ENCODE results near the gene CELF2. TPM values are rescaled to one million over a fixed set of nuclear protein-coding genes. Genes with fewer than 3 reads are reported as not detected.
"Not testable (repeated sequence)": the region's sequence is repeated elsewhere in the genome, so short reads cannot be mapped to it uniquely, and the experiment has no call there.

The CELF2 gene
- total RNA-seq, 2 donors from 2014 or later, result 116 to 124 TPM

- Mint-ChIP-seq H3K9me3 (peaks cover 6 to 11% of the 10 kb centered on the region in 2 donors), H3K27ac (no peak overlapping the region), H3K27me3 (ENCODE audit: low read depth) (peaks cover 45% of the 10 kb centered on the region), H3K4me1 (ENCODE audit: low read depth) (no peaks in the 10 kb centered on the region), H3K4me3 (no peak overlapping the region), H3K36me3 (ENCODE audit: insufficient read depth in 2 of 2) (peaks cover 5 to 12% of the 10 kb centered on the region in 2 donors)
- ATAC-seq (replicated peaks in 1 of 2) (no peak), DNase-seq (no peak)
Observed at GRCh38 chr10:10992961-10993714, 24.5 kb upstream of the CELF2 start.

- DNase-seq, result no peak
- Mint-ChIP-seq H3K27me3 (ENCODE audit: low read depth) (peaks cover 44% of the 10 kb centered on the region), H3K4me1 (ENCODE audit: low read depth) (no peaks in the 10 kb centered on the region), H3K9me3 (peaks cover 6 to 12% of the 10 kb centered on the region in 2 donors), H3K27ac (no peak overlapping the region), H3K4me3 (no peak overlapping the region), H3K36me3 (ENCODE audit: insufficient read depth in 2 of 2) (peaks cover 5 to 12% of the 10 kb centered on the region in 2 donors)
- no peak for ATAC-seq (replicated peaks in 1 of 2)
Observed at GRCh38 chr10:10993785-10994184, 23.9 kb upstream of the CELF2 start.

GRCh38 chr10:10994360-10994759 lies 23.3 kb upstream of the CELF2 start:
- peaks cover 44% of the 10 kb centered on the region for H3K27me3 Mint-ChIP-seq (ENCODE audit: low read depth)
- H3K9me3 Mint-ChIP-seq, result peaks cover 6 to 12% of the 10 kb centered on the region in 2 donors
- no peaks in the 10 kb centered on the region for H3K4me1 Mint-ChIP-seq (ENCODE audit: low read depth)
- ATAC-seq (replicated peaks in 1 of 2) (no peak), DNase-seq (no peak)
- no peak overlapping the region for H3K4me3 Mint-ChIP-seq
- peaks cover 5 to 12% of the 10 kb centered on the region in 2 donors for H3K36me3 Mint-ChIP-seq (ENCODE audit: insufficient read depth in 2 of 2)
- no peak overlapping the region for H3K27ac Mint-ChIP-seq

- peaks cover 44% of the 10 kb centered on the region for H3K27me3 Mint-ChIP-seq (ENCODE audit: low read depth)
- H3K27ac Mint-ChIP-seq, result no peak overlapping the region
- no peak for ATAC-seq (replicated peaks in 1 of 2)
Observed at GRCh38 chr10:10995120-10995519, 22.6 kb upstream of the CELF2 start.

GRCh38 chr10:10996966-10997620 lies 20.6 kb upstream of the CELF2 start:
- Mint-ChIP-seq H3K27me3 (ENCODE audit: low read depth) (peaks cover 28% of the 10 kb centered on the region), H3K27ac (peak overlapping the region; percentile 5), H3K36me3 (ENCODE audit: insufficient read depth in 2 of 2) (peaks cover 5 to 12% of the 10 kb centered on the region in 2 donors), H3K4me3 (peak overlapping the region in 1 of 2 donors; percentile 15), H3K4me1 (ENCODE audit: low read depth) (no peaks in the 10 kb centered on the region), H3K9me3 (peaks cover 6 to 10% of the 10 kb centered on the region in 2 donors)
- ATAC-seq (replicated peaks in 1 of 2), result no peak
- no peak for DNase-seq

More at GRCh38 chr10:10995120-10995519, 22.6 kb upstream of the CELF2 start:
- peaks cover 5 to 12% of the 10 kb centered on the region in 2 donors for H3K36me3 Mint-ChIP-seq (ENCODE audit: insufficient read depth in 2 of 2)
- H3K4me1 Mint-ChIP-seq (ENCODE audit: low read depth), result no peaks in the 10 kb centered on the region
- H3K9me3 Mint-ChIP-seq, result peaks cover 6 to 12% of the 10 kb centered on the region in 2 donors
- no peak for DNase-seq
- H3K4me3 Mint-ChIP-seq, result no peak overlapping the region

GRCh38 chr10:10999501-10999900 lies 18.2 kb upstream of the CELF2 start:
- H3K4me1 Mint-ChIP-seq (ENCODE audit: low read depth); H3K4me3 Mint-ChIP-seq; H3K9me3 Mint-ChIP-seq; DNase-seq; H3K36me3 Mint-ChIP-seq (ENCODE audit: insufficient read depth in 2 of 2); ATAC-seq (replicated peaks in 1 of 2); H3K27ac Mint-ChIP-seq: not testable (repeated sequence)
- peaks cover 26% of the 10 kb centered on the region for H3K27me3 Mint-ChIP-seq (ENCODE audit: low read depth)

GRCh38 chr10:11002485-11002884 lies 15.2 kb upstream of the CELF2 start:
- peaks cover 29% of the 10 kb centered on the region for H3K27me3 Mint-ChIP-seq (ENCODE audit: low read depth)
- no peak for DNase-seq
- H3K36me3 Mint-ChIP-seq (ENCODE audit: insufficient read depth in 2 of 2), result peaks cover 5% of the 10 kb centered on the region in 2 donors
- no peak for ATAC-seq (replicated peaks in 1 of 2)
- no peak overlapping the region for H3K4me3 Mint-ChIP-seq
- no peaks in the 10 kb centered on the region for H3K4me1 Mint-ChIP-seq (ENCODE audit: low read depth)
- H3K27ac Mint-ChIP-seq, result no peak overlapping the region
- peaks cover 4% of the 10 kb centered on the region in 2 donors for H3K9me3 Mint-ChIP-seq

GRCh38 chr10:11002916-11003315 lies 14.8 kb upstream of the CELF2 start:
- H3K27ac Mint-ChIP-seq, result no peak overlapping the region
- DNase-seq, result no peak
- no peak for ATAC-seq (replicated peaks in 1 of 2)
- no peaks in the 10 kb centered on the region for H3K4me1 Mint-ChIP-seq (ENCODE audit: low read depth)
- H3K9me3 Mint-ChIP-seq, result peaks cover under 1 to 3% of the 10 kb centered on the region in 2 donors
- H3K27me3 Mint-ChIP-seq (ENCODE audit: low read depth), result peaks cover 29% of the 10 kb centered on the region
- H3K36me3 Mint-ChIP-seq (ENCODE audit: insufficient read depth in 2 of 2), result peaks cover 1 to 2% of the 10 kb centered on the region in 2 donors
- H3K4me3 Mint-ChIP-seq, result no peak overlapping the region

GRCh38 chr10:11003679-11004078 lies 14.0 kb upstream of the CELF2 start:
- H3K4me1 Mint-ChIP-seq (ENCODE audit: low read depth), result peaks cover 5% of the 10 kb centered on the region
- H3K27me3 Mint-ChIP-seq (ENCODE audit: low read depth), result peaks cover 37% of the 10 kb centered on the region
- no peaks in the 10 kb centered on the region for H3K9me3 Mint-ChIP-seq
- no peak overlapping the region for H3K4me3 Mint-ChIP-seq
- no peak for ATAC-seq (replicated peaks in 1 of 2)
- no peaks in the 10 kb centered on the region for H3K36me3 Mint-ChIP-seq (ENCODE audit: insufficient read depth in 2 of 2)
- no peak overlapping the region for H3K27ac Mint-ChIP-seq
- DNase-seq, result no peak

- H3K36me3 Mint-ChIP-seq (ENCODE audit: insufficient read depth in 2 of 2), result no peaks in the 10 kb centered on the region
- peaks cover 12% of the 10 kb centered on the region for H3K4me1 Mint-ChIP-seq (ENCODE audit: low read depth)
- H3K27ac Mint-ChIP-seq, result no peak overlapping the region
- H3K27me3 Mint-ChIP-seq (ENCODE audit: low read depth), result peaks cover 44% of the 10 kb centered on the region
- no peaks in the 10 kb centered on the region for H3K9me3 Mint-ChIP-seq
- DNase-seq, result no peak
- no peak overlapping the region for H3K4me3 Mint-ChIP-seq
- ATAC-seq (replicated peaks in 1 of 2), result no peak
Observed at GRCh38 chr10:11004144-11005077, 13.3 kb upstream of the CELF2 start.

- ATAC-seq (replicated peaks in 1 of 2), result no peak
Observed at GRCh38 chr10:11005725-11006427, 11.8 kb upstream of the CELF2 start.

GRCh38 chr10:11006428-11006825 lies 11.2 kb upstream of the CELF2 start:
- Mint-ChIP-seq H3K27ac (no peak overlapping the region), H3K4me1 (ENCODE audit: low read depth) (peaks cover 23% of the 10 kb centered on the region), H3K4me3 (no peak overlapping the region), H3K36me3 (ENCODE audit: insufficient read depth in 2 of 2) (no peaks in the 10 kb centered on the region), H3K9me3 (no peaks in the 10 kb centered on the region), H3K27me3 (ENCODE audit: low read depth) (peaks cover 63% of the 10 kb centered on the region)
- no peak for DNase-seq
- no peak for ATAC-seq (replicated peaks in 1 of 2)

More at GRCh38 chr10:11005725-11006427, 11.8 kb upstream of the CELF2 start:
- H3K4me1 Mint-ChIP-seq (ENCODE audit: low read depth), result peaks cover 23% of the 10 kb centered on the region
- no peak overlapping the region for H3K27ac Mint-ChIP-seq
- no peaks in the 10 kb centered on the region for H3K9me3 Mint-ChIP-seq
- no peaks in the 10 kb centered on the region for H3K36me3 Mint-ChIP-seq (ENCODE audit: insufficient read depth in 2 of 2)
- no peak for DNase-seq
- no peak overlapping the region for H3K4me3 Mint-ChIP-seq
- peaks cover 57% of the 10 kb centered on the region for H3K27me3 Mint-ChIP-seq (ENCODE audit: low read depth)
